ENCODE data around the gene STK11IP.

Gene STK11IP

DNA sequence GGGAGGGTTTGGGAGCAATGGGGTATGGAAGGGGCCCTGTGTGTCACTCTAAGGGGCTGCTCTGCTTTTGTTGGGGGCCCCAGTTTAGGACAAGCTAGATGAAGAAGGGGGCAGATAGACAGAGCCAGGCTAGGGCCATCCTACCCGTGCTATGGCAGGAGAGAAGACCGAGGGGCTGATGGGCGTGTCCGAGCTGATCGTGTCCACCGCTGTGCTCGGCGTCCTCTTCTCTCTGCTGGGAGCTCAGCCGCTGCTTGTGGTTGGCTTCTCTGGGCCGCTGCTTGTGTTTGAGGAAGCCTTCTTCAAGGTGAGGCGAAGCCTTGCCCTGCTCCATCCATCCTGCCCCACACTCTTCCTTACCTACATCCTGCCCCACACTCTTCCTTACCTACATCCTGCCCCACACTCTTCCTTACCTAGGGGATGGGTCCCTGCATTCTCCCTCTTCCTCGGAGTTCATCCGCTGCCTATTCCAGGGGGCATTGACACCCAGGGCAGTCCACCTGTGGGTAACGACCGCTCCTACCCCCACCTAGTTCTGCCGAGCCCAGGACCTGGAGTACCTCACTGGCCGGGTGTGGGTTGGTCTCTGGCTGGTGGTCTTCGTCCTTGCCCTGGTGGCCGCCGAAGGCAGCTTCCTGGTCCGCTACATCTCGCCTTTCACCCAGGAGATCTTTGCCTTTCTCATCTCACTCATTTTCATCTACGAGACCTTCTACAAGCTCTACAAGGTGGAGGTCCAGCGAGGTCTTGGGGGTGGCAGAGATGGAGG, 38.7 kb downstream of the STK11IP start:
- no peak for TF ChIP-seq CTCF (IDR thresholded peaks at IDR 0.05)
- no peak overlapping the region for H3K4me3 Mint-ChIP-seq
- H3K27ac Mint-ChIP-seq: no peak overlapping the region
- peaks cover 15% of the 10 kb centered on the region for H3K27me3 Mint-ChIP-seq (ENCODE audit: low read depth, poor library complexity)
- H3K36me3 Mint-ChIP-seq (ENCODE audit: low read depth): no peaks in the 10 kb centered on the region
- peaks cover 16% of the 10 kb centered on the region for H3K4me1 Mint-ChIP-seq
- DNase-seq: no peak
- no peaks in the 10 kb centered on the region for H3K9me3 Mint-ChIP-seq

GRCh38 chr2:219636941-219637841, 39.5 kb downstream of the STK11IP start:
- Mint-ChIP-seq H3K4me1 (peaks cover 18% of the 10 kb centered on the region), H3K27me3 (ENCODE audit: low read depth, poor library complexity) (peaks cover 15% of the 10 kb centered on the region), H3K36me3 (ENCODE audit: low read depth) (no peaks in the 10 kb centered on the region), H3K9me3 (no peaks in the 10 kb centered on the region), H3K27ac (no peak overlapping the region), H3K4me3 (no peak overlapping the region)
- DNase-seq: no peak
- TF ChIP-seq CTCF (IDR thresholded peaks at IDR 0.05): no peak

GRCh38 chr2:219637842-219638185, 40.2 kb downstream of the STK11IP start:
- H3K27ac Mint-ChIP-seq: no peak overlapping the region
- H3K27me3 Mint-ChIP-seq (ENCODE audit: low read depth, poor library complexity): peaks cover 18% of the 10 kb centered on the region
- H3K4me3 Mint-ChIP-seq: no peak overlapping the region
- peaks cover 24% of the 10 kb centered on the region for H3K4me1 Mint-ChIP-seq
- no peaks in the 10 kb centered on the region for H3K9me3 Mint-ChIP-seq
- DNase-seq: no peak
- H3K36me3 Mint-ChIP-seq (ENCODE audit: low read depth): no peaks in the 10 kb centered on the region
- no peak for TF ChIP-seq CTCF (IDR thresholded peaks at IDR 0.05)

GRCh38 chr2:219638217-219638947, 40.7 kb downstream of the STK11IP start:
- no peak overlapping the region for H3K27ac Mint-ChIP-seq
- no peaks in the 10 kb centered on the region for H3K36me3 Mint-ChIP-seq (ENCODE audit: low read depth)
- no peak overlapping the region for H3K4me3 Mint-ChIP-seq
- H3K9me3 Mint-ChIP-seq: no peaks in the 10 kb centered on the region
- DNase-seq: no peak
- no peak for TF ChIP-seq CTCF (IDR thresholded peaks at IDR 0.05)
- H3K4me1 Mint-ChIP-seq: peaks cover 23% of the 10 kb centered on the region
- peaks cover 22% of the 10 kb centered on the region for H3K27me3 Mint-ChIP-seq (ENCODE audit: low read depth, poor library complexity)

DNA sequence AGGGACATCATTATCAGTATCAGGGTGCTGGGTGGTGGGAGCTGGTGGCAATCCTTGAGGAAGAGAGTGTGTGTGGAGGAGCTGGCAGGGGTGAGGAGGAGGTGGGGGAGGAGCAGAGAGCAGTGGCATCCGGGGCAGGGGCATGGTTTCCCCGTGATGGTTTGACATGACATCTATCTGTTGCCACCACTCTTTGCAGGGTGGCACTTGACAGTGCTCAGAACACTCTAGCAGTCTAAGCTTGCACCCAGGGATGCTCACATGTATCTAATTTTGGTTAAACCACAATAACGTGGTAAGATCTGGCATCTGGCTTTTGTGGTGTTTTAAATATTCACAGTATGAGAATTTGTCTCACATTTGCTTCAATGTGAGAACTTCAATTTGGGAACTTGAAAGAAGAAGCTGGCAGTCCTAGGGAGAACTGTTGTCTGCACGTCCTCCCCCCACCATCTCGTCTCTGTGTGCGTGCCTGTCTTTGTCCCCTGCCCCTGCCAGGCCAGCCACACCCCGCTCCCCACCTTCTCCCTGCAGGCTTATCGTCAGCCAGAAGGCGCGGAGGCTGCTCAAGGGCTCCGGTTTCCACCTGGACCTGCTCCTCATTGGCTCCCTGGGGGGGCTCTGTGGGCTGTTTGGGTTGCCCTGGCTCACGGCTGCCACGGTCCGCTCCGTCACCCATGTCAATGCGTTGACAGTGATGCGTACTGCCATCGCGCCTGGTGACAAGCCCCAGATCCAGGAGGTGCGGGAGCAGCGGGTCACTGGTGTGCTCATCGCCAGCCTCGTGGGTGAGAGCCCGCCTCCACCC, 41.5 kb downstream of the STK11IP start:
- peaks cover 20% of the 10 kb centered on the region for H3K4me1 Mint-ChIP-seq
- no peak overlapping the region for H3K27ac Mint-ChIP-seq
- no peaks in the 10 kb centered on the region for H3K9me3 Mint-ChIP-seq
- no peaks in the 10 kb centered on the region for H3K36me3 Mint-ChIP-seq (ENCODE audit: low read depth)
- no peak for TF ChIP-seq CTCF (IDR thresholded peaks at IDR 0.05)
- H3K4me3 Mint-ChIP-seq: no peak overlapping the region
- no peak for DNase-seq
- peaks cover 25% of the 10 kb centered on the region for H3K27me3 Mint-ChIP-seq (ENCODE audit: low read depth, poor library complexity)
